GM08714 (cell line): Measurements from ENCODE around the gene HTR7.
A peak's percentile ranks its signal among the peaks of the same experiment; 100 is the strongest.

ENCODE experiments used
- H3K4me3 ChIP-seq: fragments of 200-500 bp; sonication (Bioruptor generic); 2 replicates; pipeline ENCODE4 v1.5.1; 2014; ENCODE audit warnings: mild to moderate bottlenecking, low read length, inconsistent platforms
- ZNF274 ChIP-seq: IDR thresholded peaks from 2 replicates; pipeline ENCODE4 v1.6.1; 2012; ENCODE audit warnings: mild to moderate bottlenecking, low read depth, low read length

The HTR7 gene

DNA sequence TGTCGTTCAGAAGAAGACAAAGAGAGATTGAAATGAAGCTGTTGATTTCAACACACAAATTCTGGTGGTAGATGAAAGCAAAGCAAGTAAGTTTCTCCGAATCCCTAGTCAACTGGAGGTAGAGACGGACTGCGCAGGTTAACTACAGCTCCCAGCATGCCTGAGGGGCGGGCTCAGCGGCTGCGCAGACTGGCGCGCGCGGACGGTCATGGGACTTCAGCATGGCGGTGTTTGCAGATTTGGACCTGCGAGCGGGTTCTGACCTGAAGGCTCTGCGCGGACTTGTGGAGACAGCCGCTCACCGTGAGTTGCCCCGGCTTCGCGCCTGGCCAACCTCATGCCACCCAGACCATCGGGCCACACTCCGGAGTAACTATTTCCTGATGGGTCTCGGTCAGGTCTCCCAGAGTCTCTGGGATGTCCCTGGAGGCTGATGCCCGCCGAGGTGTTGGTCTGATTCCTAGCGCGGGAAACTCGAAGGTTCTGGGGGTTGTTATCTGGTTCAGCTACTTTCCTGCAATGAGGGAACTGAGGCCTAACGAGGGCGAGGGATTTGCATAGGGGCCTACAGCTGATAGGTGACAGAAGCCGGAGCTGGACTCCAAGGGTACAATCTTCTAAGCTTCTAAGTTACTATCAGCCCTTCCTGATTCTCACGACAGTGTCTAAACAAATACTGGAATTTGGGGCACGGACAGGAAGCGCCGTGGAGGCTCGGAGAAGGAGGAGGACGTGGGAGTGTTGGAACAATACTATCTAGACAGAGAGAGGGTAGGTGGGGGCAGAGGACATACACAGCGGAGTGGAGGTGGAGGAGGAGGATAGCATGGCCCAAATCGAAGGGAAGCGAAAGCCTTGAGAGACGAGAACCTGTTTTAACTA lies 14.2 kb upstream of the HTR7 start, which contains the start of gene RPP30:
RPP30 (plus strand) TSS at position 209 of the 882 bp plus-strand sequence; CDS start at position 222, 13 bp downstream.
- peak within 1 kb of the TSS; percentile 93 for H3K4me3 ChIP-seq
- no peak for TF ChIP-seq ZNF274

DNA sequence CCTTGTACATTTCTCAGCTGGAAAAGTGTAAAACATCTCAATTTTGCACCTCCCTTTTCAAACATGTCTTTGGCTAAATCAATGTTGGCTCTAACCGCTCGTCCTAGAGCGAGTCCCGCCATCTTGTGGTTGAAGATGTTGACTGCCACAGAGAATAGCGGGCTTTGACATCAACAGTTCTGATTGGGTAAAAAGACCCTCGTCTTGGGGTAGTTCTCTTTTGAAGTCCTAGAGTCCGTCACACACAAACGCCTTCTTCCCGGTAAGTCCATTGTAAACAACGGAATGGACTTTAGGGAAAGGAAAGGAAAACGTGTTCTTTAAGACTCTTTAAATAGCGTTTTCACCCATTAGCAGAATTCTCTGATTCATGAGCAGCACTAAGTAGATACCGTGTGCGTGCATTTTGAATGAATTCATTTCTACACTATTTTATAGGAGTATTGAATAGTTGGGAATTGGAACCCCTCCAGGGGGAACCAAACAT lies 13.5 kb upstream of the HTR7 start:
- TF ChIP-seq ZNF274: no peak
- H3K4me3 ChIP-seq: peak overlapping the region; percentile 93

DNA sequence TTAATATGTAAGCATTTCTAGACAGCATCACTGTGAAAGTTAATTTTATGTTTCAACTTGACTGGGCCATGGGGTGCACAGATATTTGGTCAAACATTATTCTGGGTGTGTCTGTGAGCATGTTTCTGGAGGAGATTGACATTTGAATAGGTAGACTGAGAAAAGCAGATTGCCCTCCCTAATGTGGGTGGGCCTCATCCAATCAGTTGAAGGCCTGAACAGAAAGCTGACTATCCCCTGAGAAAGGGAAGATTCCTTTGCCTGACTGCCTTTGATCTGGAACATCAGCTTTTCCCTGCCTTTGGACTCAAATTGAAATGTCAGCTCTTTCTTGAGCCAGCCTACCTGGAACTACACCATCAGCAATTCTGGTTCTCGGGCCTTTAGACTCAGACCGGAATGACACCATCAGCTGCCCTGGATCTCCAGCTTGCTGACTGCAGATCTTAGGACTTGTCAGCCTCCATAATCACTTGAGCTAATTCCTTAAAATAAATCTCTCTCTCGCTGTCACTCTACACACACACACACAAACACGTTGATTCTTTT lies 8.3 kb upstream of the HTR7 start:
- TF ChIP-seq ZNF274: no peak
- H3K4me3 ChIP-seq: no peak overlapping the region

DNA sequence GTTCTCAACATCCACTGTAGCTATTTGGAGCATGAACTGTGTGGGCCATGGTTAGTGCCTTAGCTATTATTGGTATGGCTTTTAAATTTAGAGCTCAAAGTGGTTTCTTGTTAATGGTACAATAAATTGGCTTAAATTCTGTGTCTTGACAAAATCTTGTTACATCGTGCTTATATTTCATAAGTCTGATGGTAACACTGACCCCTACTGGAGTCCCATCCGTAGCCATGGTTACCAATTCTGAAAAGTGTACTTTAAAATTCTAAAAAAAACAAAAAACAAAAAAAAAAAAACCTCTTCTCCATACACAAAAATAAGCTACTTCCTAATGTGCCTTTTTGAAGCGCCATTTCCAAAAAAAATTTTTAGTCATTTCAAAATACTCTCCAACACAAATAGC lies 7.6 kb upstream of the HTR7 start:
- TF ChIP-seq ZNF274: no peak
- H3K4me3 ChIP-seq: no peak overlapping the region

DNA sequence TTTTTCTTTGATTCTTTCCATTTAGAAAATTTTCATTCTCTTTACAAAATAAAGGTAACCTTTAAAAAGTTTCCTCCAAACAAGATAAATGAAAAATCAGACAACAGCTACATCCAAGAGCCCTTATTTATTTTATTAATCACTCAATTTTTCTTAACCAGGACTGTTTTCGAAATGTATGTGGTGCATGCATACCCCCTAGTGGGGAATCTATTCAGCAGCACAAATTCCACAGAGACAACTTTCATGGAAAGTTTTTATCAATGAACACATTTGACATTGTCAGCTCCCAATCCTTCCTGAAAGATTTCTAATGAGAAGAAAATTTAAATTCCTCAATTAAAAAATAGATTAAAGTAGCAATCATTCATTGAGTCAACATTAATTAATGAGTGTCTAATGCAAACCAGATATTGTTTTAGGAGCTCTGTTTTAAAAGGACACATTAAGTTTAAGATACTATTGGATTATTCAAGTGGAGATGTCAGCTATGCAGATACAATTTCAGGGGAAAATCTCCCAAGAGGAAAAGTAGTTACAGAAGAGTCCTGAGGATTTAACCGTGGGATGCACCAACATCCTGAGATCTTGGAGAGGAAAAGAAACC lies 5.2 kb upstream of the HTR7 start:
- TF ChIP-seq ZNF274: no peak
- no peak overlapping the region for H3K4me3 ChIP-seq

DNA sequence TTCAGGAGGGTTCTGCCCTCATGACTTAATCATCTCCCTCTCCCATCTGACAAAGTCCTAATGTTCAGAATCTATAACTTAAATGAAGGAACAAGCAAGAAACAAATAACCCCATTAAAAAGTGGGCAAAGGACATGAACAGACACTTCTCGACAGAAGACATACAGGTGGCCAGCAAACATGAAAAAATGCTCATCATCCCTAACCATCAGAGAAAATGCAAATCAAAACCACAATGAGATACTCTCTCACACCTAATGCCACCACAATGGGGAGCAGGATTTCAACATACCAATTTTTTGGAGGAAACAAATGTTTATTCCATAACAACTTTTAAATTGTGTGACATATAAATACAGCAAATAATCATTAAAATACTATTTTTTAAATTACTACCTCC lies 3.0 kb upstream of the HTR7 start:
- TF ChIP-seq ZNF274: no peak
- no peak overlapping the region for H3K4me3 ChIP-seq

DNA sequence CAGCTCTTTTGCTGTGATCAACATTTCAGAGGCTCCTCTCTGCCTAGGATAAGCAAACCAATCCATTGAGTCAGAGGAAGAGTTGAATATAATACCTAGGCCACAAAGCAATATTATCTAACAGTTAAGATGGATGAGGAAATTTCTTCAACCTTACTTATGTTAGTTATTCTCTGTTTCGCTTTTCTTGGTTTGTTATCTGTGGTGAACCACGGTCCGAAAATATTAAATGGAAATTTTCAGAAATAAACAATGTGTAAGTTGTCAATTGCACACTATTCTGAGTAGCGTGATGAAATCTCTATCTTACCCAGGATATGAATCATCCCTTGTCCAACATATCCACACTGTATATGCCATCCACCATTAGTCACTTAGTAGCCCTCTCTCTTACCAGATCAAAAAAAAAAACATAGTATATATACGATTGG lies 1.5 kb upstream of the HTR7 start:
- H3K4me3 ChIP-seq: no peak overlapping the region
- no peak for TF ChIP-seq ZNF274

DNA sequence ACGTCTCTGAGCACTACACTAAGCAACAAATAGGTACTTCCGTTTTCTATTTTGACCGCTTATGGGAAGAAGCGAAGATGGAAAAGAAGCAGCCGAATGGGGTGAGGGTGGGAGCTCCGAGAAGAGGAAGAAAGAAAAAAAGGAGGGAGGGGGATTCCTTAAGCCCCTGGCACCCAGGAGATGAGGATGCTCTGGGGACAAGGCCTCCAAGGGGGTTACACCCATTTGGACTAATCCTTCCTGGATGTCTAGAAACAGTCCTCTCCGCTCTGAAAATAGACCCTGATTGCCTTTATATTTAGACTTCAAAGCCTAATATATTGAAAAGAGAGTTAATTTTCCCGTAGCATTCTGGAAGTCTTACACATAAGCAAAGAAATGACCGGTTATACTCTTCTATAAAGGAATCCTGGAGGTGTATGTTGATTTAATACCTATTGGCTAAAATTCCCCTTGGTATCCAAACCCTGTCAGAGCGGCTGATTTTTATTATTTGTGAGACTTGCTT lies 676 bp upstream of the HTR7 start:
- TF ChIP-seq ZNF274: no peak
- peak overlapping the region; percentile 39; the same call in 1 of the 2 replicates for H3K4me3 ChIP-seq

DNA sequence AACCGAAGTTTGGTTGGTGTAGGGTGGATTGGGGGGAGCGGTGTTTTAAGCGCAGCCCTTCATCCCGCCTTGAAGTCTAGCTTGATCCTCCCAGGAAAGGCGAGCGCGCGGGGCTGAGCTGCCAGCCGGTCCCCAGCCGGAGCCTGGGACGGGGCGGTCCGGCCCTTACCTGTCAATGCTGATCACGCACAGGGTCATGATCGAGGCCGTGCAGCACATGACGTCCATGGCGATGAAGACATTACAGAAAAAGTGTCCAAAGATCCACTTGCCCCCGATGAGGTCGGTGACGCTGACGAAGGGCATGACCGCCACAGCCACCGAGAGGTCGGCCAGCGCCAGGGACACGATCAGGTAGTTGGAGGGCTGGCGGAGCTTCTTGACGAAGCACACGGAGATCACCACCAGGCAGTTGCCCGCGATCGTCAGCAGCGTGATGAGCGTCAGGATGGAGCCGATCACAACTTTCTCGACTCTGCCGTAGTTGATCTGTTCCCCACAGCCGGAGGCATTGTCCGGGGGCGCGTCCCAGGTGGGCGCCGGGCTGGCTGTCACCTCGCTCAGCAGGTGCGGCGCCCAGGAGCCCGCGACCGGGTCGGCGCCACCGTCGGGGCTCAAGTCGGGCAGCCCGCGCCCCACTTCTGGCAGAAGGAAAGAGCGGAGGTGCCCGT lies 740 bp downstream of the HTR7 start:
- H3K4me3 ChIP-seq: peak overlapping the region; percentile 61; the same call in 1 of the 2 replicates
- no peak for TF ChIP-seq ZNF274

DNA sequence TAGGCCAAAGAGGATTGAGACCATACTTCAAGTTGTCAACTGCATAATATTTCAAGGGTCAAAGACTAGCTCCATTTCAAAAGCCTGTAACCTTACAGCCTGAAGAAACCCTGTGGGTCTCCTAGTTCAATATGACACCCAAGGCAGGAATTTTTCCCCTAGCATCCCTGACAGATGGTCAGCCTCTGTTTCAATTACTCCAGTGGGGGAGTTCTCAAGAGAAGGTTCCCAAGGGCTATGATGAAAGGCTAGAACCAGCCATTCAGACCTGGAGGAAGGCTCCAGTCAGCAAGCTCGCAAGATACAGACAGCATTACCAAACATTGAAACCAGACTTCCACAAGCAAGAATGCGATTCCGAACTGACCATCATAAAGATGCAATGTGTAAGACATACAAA lies 1.6 kb downstream of the HTR7 start:
- TF ChIP-seq ZNF274: no peak
- H3K4me3 ChIP-seq: no peak overlapping the region

DNA sequence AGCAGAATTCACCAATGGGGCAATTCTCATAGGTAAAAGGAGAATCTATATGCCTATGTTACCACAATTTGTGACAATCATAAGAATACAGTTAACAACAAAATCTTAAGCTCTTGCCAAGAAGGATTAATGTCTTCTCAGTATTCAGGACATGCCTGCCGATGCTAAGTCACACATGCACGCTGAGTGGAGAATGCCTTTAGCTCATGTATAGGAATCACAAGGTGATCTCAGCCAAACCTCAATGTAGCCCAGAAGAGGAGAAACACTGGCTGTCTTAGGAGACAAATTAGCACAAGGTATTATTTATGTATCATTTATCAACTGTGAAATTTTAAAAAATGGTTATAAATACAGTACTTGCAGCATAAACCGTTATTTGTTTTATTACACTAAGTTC lies 2.7 kb downstream of the HTR7 start:
- TF ChIP-seq ZNF274: no peak
- H3K4me3 ChIP-seq: no peak overlapping the region

DNA sequence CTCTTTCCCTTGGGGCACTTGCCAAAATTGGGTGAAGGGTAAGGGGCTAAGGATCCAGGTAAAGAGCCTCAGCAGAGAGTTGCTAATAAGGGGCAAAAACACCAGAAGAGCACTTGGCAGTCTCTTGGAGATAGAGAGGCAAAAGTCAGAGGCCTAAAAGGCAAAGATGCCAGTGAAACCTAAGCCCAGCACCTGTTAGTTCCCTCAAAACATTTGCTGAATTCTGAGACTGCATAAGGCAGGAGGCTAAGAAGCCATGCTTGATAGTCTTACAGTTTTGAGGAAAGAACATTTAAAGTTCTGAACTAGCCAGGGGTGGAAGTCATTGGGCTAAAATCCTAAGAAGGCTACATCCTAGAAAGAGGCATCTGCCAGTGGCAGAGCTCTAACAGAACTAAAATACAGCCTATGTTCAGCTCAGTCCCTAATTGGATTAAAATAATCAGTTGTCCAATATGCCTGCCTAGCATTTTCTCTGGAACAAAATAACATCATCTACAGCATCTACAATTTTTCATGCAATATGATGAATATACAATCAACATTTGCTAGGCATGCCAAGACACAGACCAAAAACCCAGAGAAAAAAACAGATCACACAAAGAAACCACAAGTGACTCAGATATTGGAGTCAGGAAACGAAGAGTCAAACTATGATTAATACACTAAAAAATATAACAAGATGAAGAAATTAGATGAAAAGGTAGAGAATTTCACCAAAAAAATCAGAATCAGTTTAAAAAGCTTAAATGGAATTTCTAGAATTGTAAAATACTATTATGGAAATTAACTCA lies 7.7 kb downstream of the HTR7 start:
- TF ChIP-seq ZNF274: no peak
- no peak overlapping the region for H3K4me3 ChIP-seq

DNA sequence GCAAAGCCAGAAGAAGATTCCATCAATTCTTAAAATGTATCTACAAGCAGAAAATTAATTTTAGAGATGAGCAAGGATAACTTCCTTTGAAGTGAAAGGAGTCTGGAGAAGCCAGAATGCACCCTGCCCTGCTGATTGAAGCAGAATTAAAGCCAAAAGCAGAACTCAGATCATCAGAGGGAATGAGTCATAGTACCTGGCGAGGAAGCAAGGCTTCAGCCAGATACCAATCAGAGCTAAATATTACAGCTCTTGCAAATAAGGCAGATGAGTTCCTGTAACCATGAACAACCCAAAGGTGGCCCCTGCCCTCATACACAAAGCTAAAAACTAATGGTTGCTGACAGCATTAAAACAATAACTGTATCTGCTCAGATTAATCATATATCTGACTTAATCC lies 10.4 kb downstream of the HTR7 start:
- no peak overlapping the region for H3K4me3 ChIP-seq
- no peak for TF ChIP-seq ZNF274
